HG03159 (cell line): Measurements from ENCODE around the gene ADGRE1.

Experiments used
- ATAC-seq: cut with Tn5 transposase; IDR thresholded peaks from one replicate; pipeline ENCODE4 v1.9.1; 2021; ENCODE audit warnings: mild to moderate bottlenecking, moderate library complexity; ENCODE audit not compliant: unreplicated experiment

ADGRE1 gene

DNA sequence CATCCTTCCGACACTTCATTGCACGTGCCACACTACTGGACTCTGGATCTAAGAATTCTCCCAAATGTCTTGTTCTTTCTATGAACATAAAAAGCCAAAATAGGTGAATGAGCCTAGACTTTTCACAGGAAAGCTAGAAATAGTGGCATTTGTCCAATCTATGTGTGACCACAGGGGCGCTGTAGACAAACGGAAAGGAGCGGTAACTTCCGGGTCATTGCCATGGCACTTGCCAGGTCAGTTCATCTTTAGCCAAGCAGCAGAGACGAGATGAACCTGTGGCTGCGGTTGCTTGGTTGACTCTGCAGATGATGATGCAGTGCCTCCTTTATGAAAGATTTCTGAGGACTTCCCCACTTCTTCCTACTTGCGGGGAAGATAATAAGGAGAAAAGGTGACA is 65.6 kb downstream of the ADGRE1 start:
- ATAC-seq = no peak

DNA sequence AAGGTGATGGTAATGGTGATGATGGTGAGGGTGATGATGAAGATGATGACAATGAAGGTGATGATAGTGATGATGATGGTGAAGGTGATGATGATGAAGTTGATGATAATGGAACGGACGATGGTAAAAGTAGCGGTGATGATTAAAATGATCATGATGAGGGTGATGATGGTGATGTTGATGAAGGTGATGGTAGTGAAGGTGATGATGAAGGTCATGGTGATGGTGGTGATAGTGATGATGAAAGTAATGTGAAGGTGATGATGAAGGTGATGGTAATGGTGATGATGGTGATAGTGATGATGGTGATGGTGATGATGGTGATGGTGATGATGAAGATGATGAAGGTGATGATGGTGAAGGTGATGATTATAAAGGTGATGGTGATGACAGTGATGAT is 67.7 kb downstream of the ADGRE1 start:
- ATAC-seq = no peak

DNA sequence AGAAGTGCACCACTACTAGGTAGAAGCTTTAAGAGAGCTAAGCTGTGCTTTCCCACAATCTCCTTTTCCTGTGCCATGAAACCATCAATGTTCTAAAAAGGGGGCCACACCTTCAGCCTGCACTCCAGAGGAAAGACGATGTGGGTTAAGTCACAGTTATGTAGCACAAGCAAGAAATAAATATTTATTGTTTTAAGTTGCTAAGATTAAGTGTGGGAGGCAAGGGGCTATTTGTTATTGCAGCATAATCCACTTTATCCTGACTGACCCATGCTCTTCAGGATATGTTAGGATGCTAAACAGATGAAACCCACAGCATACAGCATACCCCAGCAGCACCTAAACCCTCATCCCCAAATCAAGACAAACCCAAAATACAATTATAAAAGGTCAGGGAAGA is 69.2 kb downstream of the ADGRE1 start:
- ATAC-seq = no peak

DNA sequence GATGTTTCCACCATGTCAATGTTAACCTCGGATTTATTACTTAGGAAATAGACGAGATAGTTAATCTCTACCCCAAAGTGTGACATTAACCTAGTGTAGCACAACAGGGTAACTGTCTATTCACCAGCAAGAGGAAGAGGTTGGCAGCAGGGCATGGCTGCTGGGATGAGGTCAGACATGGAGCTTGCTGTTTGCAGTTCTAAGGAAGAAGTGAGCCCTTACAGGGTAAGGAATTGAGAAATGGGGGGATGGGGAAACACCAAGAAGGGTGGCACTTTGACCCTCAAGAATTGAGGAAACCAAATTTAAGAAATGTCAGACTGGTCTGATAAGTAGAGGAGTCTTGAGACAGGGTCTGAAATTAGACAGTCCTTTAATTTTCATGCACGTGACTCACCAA is 71.4 kb downstream of the ADGRE1 start:
- ATAC-seq = no peak

DNA sequence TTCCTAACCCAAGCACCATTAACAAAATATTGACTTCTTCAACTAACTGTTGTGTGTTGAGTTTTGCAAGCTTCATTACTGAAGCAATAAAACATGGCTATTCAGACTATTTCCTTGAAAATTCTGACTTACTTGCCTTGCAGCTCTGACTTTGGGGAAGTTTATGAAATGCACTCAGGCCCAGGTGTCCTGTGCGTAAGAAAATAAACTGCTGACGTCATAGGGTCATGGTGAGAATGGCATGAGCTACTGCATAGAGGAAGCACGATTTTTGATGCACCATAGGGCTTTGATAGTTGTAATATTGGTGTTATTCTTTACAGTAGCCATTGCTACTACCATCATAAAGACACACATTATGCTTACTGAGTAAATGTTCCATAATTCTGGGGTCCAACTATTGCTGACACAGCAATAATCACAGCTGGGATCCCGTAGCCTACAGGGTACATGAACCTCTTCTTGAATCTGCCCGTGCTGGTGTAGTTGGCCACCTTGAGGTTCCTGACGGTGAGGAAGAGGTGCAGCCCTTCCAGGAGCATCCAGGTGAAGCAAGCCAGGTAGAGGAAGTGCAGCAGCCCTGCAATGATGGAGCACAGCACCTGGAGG is 76.0 kb downstream of the ADGRE1 start:
- no peak for ATAC-seq

DNA sequence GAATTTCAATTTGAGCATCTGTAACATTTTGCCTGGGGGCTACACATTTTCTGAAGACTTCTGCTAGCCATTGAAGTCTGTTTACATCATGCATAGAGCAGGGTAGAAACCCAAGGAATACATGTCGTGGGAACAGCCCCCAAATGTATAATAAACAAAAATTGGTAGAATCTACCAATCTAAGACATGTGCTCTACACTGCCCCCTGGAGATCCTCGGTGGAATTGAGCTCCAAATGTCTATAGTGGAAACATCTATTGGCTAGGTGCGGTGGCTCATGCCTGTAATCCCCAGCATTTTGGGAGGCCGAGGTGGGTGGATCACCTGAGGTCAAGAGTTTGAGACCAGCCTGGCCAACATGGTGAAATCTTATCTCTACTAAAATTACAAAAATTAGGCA is 76.6 kb downstream of the ADGRE1 start:
- ATAC-seq = no peak

DNA sequence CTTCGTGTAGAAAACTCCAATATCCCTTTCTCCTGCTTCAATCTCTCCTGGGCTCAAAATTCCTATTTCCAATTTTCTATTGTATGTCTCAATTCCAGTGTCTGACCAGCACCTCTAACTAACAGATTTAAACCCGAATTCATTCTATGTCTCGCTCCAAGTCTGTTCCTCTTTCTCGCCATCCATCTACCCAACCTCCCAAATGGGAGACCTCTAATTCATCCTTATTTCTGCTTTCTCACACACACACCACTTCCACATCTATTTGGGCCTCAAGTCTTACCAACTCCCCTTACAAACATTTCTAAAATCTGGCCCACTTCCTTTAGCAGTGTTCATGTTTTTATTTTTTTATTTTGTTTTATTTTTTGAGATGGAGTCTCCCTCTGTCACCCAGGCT is 80.6 kb downstream of the ADGRE1 start:
- no peak for ATAC-seq

DNA sequence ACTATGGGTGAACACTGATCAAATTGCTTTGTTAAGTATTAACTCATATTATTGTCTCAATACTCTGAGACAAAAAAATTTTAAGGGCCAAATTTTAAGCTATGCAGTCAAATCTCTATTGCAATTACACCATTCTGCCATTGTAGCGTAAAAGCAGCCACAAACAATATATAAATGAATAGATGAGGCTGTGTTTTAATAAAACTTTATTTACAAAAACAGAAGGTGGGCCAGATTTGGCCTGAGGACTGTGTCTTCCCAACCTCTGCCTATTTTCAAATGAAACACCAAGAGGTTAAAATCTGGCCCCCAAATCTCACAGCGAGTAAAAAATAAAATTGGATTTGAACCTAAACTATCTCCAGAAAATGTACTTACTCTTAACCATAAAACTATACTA is 82.1 kb downstream of the ADGRE1 start:
- ATAC-seq = no peak

DNA sequence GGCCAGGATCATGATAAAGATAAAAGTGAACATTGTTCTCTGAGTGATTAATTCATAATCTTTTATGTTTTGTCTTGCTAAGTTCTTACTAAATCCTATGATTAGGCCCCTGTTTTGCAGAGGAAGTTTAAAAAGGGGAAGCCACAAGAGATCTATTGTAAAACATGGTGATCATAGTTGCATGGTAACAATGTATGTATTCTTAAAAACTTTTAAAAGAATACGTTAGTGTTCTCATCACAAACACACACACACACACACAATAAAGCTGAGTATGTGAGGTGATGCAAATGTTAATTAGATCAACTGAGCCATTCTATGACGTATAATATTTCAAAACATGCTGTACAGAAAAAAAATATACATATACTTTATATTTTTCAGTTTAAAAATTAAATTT is 82.6 kb downstream of the ADGRE1 start:
- ATAC-seq = no peak

DNA sequence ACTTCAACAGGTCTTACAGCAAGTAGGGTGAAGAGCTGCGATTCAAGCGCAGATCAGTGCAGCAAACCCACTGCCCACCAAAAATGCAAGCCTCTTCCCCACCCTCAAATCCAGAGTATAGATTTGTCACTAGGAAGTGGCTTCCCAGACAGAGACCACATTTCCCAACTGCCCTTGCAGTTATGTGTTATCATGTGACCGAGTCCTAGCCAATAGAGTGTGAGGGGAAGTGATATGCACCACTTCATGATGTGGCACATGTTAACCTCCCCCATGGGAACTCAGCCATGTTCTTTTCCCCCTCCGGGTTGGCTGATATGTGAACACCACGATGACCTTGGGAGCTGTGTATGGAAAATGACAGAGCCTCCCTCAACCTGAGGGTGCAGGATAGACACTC is 83.1 kb downstream of the ADGRE1 start:
- ATAC-seq = no peak

DNA sequence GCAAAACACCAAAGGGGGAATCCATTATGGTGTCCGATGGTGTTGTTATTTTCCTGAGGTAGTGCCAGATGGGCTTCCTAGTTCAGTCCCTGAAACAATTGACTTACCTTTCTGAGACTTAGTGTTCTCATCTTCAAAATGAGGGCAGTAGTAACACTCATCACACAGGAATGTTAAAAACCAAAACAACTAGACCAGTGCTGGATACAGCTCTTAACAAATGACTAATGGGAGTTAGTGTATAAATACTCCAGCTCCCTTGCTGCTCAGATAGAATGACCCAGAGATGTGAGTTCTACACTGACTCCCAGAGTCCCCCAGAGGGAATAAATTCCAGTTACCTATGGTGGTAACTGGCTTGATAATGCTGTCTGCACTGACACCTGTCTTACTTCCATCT is 84.0 kb downstream of the ADGRE1 start:
- no peak for ATAC-seq

DNA sequence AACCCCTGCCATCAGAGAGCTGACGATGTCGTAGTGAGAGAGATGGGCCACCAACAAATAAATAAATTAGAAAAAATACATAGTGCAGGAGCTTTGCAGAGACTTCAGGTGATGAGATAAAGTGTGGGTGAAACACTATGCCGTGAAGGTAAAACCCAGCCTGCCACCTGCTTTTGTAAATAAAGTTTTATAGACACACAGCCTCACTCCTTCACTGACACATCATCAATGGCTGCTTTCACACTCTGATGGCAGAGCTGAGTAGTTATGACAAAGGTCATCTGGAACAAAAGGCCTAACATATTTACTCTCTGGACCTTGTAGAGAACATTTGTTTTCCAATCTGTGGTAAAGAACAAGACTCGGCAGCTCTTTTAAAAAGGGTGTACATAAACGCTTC is 88.8 kb downstream of the ADGRE1 start:
- no peak for ATAC-seq

DNA sequence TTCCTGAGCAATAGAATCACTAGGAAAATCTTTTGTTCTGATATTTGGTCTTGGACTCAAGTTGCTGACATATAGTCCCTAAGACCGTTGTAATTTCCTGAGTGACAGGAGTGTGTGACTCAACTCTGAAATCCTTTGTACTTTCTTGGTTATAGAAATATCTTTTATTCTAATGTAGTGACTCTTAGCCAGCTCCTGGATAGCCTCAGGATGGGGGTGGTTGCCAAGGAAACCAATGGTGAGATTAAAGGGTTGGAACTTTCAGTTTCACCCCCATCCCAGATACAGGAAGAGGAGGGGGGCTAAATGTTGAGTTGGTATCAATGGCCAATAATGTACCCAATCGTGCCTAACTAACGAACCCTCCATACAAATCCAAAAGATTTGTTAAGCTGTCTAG is 92.0 kb downstream of the ADGRE1 start:
- no peak for ATAC-seq

DNA sequence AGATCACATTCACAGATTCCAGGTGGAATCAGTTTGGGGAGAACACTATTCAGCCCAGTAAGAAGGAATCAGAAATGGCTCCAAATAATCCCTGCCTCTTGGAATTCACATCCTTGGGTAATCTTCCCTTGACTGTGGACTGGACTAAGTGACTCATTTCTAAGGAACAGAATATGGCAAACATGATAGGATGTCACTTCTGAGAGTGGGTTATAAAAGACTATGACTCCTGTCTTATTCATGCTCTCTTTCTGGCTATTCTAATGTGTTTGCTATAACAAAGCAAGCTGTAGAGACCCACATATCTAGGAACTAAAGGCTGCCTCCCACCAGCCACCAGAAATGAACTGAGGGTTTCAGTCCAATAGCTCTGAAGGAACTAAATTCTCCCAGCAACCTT is 96.1 kb downstream of the ADGRE1 start:
- ATAC-seq = no peak

DNA sequence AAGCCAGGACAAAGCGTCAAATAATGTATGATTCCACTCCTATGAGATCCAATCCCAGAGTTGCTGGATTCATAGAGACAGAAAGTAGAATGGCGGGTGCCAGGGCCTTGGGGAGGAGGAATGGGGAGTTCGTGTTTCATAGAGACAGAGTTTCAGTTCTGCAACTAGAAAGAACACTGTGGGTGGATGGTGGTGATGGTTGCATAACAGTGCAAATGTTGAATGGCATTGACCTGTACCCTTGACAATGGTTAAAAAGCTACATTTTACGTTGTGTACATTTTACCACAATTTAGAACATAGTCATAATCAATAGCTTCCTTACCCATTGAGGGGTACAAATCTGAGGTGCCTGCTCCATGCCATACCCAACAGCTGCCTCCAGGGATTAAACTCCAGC is 100.5 kb downstream of the ADGRE1 start:
- ATAC-seq = no peak

DNA sequence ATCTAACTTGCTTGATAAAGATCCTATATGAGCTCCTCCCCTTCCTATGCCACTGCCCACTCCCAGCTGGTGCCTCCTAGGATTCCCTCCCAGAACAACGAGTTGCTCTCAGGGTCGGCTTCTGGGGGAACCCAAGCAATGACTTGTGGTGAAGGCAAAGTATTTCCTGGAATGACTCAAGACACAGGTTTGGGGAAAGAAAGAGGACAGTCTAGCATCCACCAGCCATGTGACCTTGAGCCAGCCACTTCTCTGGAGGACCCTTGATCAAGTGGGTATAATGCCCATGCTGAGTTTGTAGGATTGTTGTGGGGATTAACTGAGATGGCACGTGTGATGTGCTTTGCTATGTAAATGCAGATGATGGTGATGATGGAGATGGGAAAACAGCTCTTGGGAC is 100.9 kb downstream of the ADGRE1 start:
- ATAC-seq = no peak
